ENCODE results near the gene PLP2. TPM values are rescaled to one million over a fixed set of nuclear protein-coding genes. Genes with fewer than 3 reads are reported as not detected.
"Not testable (repeated sequence)": the region's sequence is repeated elsewhere in the genome, so short reads cannot be mapped to it uniquely, and the experiment has no call there.

The PLP2 gene
- total and polyA plus RNA-seq, 2 of the 4 experiments (the other 2 are of a cell fraction) = 22.6 to 156 TPM

DNA sequence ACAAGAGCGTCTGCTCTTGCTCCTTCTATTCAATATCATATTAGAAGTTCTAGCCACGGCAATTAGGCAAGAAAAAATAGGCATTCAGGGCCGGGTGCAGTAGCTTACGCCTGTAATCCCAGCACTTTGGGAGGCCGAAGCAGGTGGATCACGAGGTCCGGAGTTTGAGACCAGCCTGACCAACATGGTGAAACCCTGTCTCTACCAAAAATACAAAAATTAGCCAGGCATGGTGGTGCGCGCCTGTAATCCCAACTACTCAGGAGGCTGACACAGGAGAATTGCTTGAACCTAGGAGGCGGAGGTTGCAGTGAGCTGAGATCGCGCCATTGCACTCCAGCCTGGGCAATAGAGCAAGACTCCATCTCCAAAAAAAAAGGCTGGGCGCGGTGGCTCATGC is 22.4 kb upstream of the PLP2 start:
- intact Hi-C loops (cut with micrococcal nuclease); DNase-seq; H3K56ac ChIP-seq (ENCODE audit: extremely low read depth, insufficient read depth, low read length); H2BK15ac ChIP-seq (ENCODE audit: low read depth, low read length); H3K27me3 ChIP-seq (ENCODE audit: control insufficient read depth, insufficient read depth, low read length); H2AFZ ChIP-seq (replicated peaks; ENCODE audit: low read length, poor library complexity); H4K8ac ChIP-seq (ENCODE audit: low read depth in 2 of 2, low read length in 2 of 2); H3K4me2 ChIP-seq (ENCODE audit: low read depth, low read length); H4K91ac ChIP-seq (ENCODE audit: insufficient read depth, low read depth, low read length); H3K14ac ChIP-seq (replicated peaks; ENCODE audit: low read depth, low read length); H3K36me3 ChIP-seq (ENCODE audit: control insufficient read depth, insufficient read depth, low read length); H4K20me1 ChIP-seq (ENCODE audit: insufficient read depth, low read length); in situ Hi-C loops (cut with MboI; ENCODE audit: low sequenced_read_pairs); BruUV-seq (replicated peaks); H3K79me1 ChIP-seq (ENCODE audit: low read depth in 1 of 2, low read length in 2 of 2); H3K27ac ChIP-seq (ENCODE audit: insufficient read depth, low read length); H3K9me3 ChIP-seq (ENCODE audit: control insufficient read depth, insufficient read depth, low read length); H2AK9ac ChIP-seq (replicated peaks; ENCODE audit: low read depth, low read length, poor library complexity); CTCF ChIA-PET; H3K4me3 ChIP-seq (ENCODE audit: insufficient read depth, low read depth, low read length); H2BK5ac ChIP-seq (ENCODE audit: low read depth, low read length, poor library complexity, severe bottlenecking); H4K5ac ChIP-seq (ENCODE audit: low read depth, low read length); H3K9ac ChIP-seq (ENCODE audit: low read depth, low read length); POLR2A ChIA-PET (ENCODE audit: unreplicated experiment); H3K9me1 ChIP-seq (ENCODE audit: insufficient read depth, low read length); H3K4me1 ChIP-seq (ENCODE audit: control insufficient read depth, insufficient read depth, low read length); H2AK5ac ChIP-seq (ENCODE audit: low read depth, low read length); dilution Hi-C loops (cut with HindIII; ENCODE audit: low sequenced_read_pairs, unreplicated experiment); H3K4ac ChIP-seq (ENCODE audit: low read depth, low read length); H2BK20ac ChIP-seq (ENCODE audit: low read depth, low read length); H3K23ac ChIP-seq (ENCODE audit: low read depth, low read length); H3K18ac ChIP-seq (ENCODE audit: low read depth, low read length); ATAC-seq (ENCODE audit: low read depth); H2BK120ac ChIP-seq (ENCODE audit: low read depth, low read length): not testable (repeated sequence)
- 100% methylated on average over 3 of the region's 14 CpGs; no CpG with 5 or more reads in 1 of the 2 experiments for WGBS, 2 experiments (ENCODE audit: extremely low coverage in 2 of 2, insufficient read length in 1 of 2)

Data from IMR-90 (cell line).